Endodermal cell (in vitro differentiated cells): ENCODE measurements around the gene CDC42BPB. TPM values are rescaled to one million over a fixed set of nuclear protein-coding genes. Genes with fewer than 3 reads are reported as not detected.

ENCODE experiments used
- DNase-seq: peaks from one replicate; pipeline ENCODE4 v3.0.0-alpha.2; 2017
- H3K27ac ChIP-seq: 2 replicates; pipeline ENCODE4 v1.5.1; 2013; ENCODE audit warnings: mild to moderate bottlenecking, low read depth, low read length, moderate library complexity
- H3K27me3 ChIP-seq: 2 replicates; pipeline ENCODE4 v1.6.1; 2013; ENCODE audit warnings: mild to moderate bottlenecking, low read length, moderate library complexity; ENCODE audit not compliant: insufficient read depth, control insufficient read depth, poor library complexity, severe bottlenecking
- H3K36me3 ChIP-seq: 2 replicates; pipeline ENCODE4 v1.7.0; 2013; ENCODE audit warnings: mild to moderate bottlenecking, low read length, moderate library complexity; ENCODE audit not compliant: control insufficient read depth, insufficient read depth
- H3K4me1 ChIP-seq: one replicate; pipeline ENCODE4 v1.7.0; 2013; ENCODE audit warnings: low read length; ENCODE audit not compliant: control insufficient read depth, insufficient read depth
- H3K4me3 ChIP-seq: 2 replicates; pipeline ENCODE4 v1.5.1; 2013; ENCODE audit warnings: mild to moderate bottlenecking, low read length, moderate library complexity
- H3K9ac ChIP-seq: 2 replicates; pipeline ENCODE4 v1.6.1; 2013; ENCODE audit warnings: mild to moderate bottlenecking, low read length, moderate library complexity; ENCODE audit not compliant: poor library complexity, severe bottlenecking; ENCODE audit errors: extremely low read depth
- H3K9me3 ChIP-seq: 2 replicates; pipeline ENCODE4 v1.6.1; 2013; ENCODE audit warnings: mild to moderate bottlenecking, low read length, moderate library complexity; ENCODE audit not compliant: control insufficient read depth
- H3K27ac Mint-ChIP-seq: 2 replicates; pipeline ENCODE4 v1.8.0; 2020; ENCODE audit warnings: mixed read lengths
- H3K27me3 Mint-ChIP-seq: 2 replicates; pipeline ENCODE4 v1.8.0; 2021; ENCODE audit warnings: mild to moderate bottlenecking, mixed read lengths; ENCODE audit not compliant: insufficient read depth
- H3K36me3 Mint-ChIP-seq: 2 replicates; pipeline ENCODE4 v1.8.0; 2020; ENCODE audit warnings: low read depth, mixed read lengths
- H3K4me1 Mint-ChIP-seq: 2 replicates; pipeline ENCODE4 v1.8.0; 2020; ENCODE audit warnings: mixed read lengths
- H3K4me3 Mint-ChIP-seq: 2 replicates; pipeline ENCODE4 v1.8.0; 2020; ENCODE audit warnings: mild to moderate bottlenecking, moderate library complexity, mixed read lengths
- H3K9me3 Mint-ChIP-seq: 2 replicates; pipeline ENCODE4 v1.8.0; 2020; ENCODE audit warnings: mild to moderate bottlenecking, mixed read lengths
- WGBS, 2 experiments: methylation state at CpG; one replicate each; pipeline versions ENCODE4 v1.1.5 to v1.1.7; 2013; ENCODE audit warnings: missing lambda C conversion rate in 2 of 2, mixed read lengths in 1 of 2; ENCODE audit not compliant: insufficient coverage in 1 of 2, insufficient read length in 1 of 2; 5-methylcytosine and 5-hydroxymethylcytosine counted together
- total RNA-seq, 2 donors: library from RNA; stranded (reverse); fragmentation: NEBNext Ultra II Directional in 1 of 2; extraction: Animal tissue kit (Norgen Biotek cat#: 25700) in 1 of 2; gene quantifications; 2 replicates in 1 of 2; 3 replicates in 1 of 2; pipeline ENCODE4 v1.2.1, GENCODE V29; 2021
- TF ChIP-seq, protein P1 (sequence below): fragments of 200-600 bp; sonication (generic); conservative IDR thresholded peaks from 2 replicates; pipeline ENCODE4 v1.5.0; 2021; ENCODE audit warnings: antibody characterized with exemption, mild to moderate bottlenecking

The CDC42BPB gene
- total RNA-seq, 2 donors from 2014 or later = 120 to 123 TPM

DNA sequence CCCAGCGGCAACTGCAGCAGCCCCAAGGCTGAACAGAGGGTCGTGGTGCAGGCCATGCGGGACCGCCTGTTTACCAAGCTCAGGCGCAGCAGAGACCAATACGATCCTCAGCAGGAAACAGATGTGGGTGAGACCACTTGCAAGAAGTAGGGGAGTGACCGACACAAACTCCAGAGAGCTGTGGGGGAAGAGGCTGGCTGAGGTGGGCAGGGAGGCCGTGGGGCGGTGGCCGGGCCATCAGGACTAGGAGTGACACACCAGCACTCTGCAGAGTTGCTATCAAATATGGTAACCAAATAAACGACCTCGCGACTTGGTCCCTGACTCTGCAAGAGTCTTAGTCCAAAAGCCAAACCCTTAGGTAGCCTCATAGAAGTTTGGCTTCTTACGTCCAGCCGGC, 104.2 kb downstream of the CDC42BPB start:
- no peak overlapping the region for H3K4me3 Mint-ChIP-seq
- Histone ChIP-seq H3K27me3 (no peaks in the 10 kb centered on the region), H3K9ac (no peak overlapping the region), H3K4me3 (no peak overlapping the region), H3K36me3 (peaks cover 85% of the 10 kb centered on the region), H3K27ac (no peak overlapping the region), H3K4me1 (peaks cover 6% of the 10 kb centered on the region), H3K9me3 (no peaks in the 10 kb centered on the region)
- H3K36me3 Mint-ChIP-seq = peaks cover 69% of the 10 kb centered on the region
- H3K27ac Mint-ChIP-seq = no peak overlapping the region
- no peak for DNase-seq
- H3K27me3 Mint-ChIP-seq = no peaks in the 10 kb centered on the region
- H3K4me1 Mint-ChIP-seq = peaks cover 29% of the 10 kb centered on the region
- TF ChIP-seq, protein P1, sequence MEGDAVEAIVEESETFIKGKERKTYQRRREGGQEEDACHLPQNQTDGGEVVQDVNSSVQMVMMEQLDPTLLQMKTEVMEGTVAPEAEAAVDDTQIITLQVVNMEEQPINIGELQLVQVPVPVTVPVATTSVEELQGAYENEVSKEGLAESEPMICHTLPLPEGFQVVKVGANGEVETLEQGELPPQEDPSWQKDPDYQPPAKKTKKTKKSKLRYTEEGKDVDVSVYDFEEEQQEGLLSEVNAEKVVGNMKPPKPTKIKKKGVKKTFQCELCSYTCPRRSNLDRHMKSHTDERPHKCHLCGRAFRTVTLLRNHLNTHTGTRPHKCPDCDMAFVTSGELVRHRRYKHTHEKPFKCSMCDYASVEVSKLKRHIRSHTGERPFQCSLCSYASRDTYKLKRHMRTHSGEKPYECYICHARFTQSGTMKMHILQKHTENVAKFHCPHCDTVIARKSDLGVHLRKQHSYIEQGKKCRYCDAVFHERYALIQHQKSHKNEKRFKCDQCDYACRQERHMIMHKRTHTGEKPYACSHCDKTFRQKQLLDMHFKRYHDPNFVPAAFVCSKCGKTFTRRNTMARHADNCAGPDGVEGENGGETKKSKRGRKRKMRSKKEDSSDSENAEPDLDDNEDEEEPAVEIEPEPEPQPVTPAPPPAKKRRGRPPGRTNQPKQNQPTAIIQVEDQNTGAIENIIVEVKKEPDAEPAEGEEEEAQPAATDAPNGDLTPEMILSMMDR = no peak
- no peaks in the 10 kb centered on the region for H3K9me3 Mint-ChIP-seq
- 93 to 96% methylated on average over 12 to 15 of the region's 15 CpGs for WGBS, 2 experiments

DNA sequence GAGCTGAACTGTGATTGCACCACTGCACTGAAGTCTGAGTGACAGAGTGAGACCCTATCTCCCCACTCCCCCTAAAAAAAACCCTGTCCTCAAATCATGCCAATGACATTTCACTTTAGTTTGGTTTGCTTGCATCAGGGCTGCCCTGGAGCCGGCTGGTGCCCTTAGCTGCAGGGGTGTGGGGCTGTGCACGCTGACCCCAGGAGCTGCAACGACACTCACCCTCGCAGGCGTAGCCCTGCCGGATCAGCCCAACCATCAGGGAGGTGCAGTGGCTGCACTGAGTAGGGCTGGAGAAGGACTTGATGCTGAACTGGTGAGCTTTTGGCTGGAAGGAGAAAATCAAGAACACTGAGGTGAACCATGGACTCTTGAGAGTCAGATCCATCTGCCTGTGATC, 105.1 kb downstream of the CDC42BPB start:
- Mint-ChIP-seq H3K27me3 (no peaks in the 10 kb centered on the region), H3K4me1 (peaks cover 29% of the 10 kb centered on the region), H3K27ac (peak overlapping the region; percentile 66), H3K36me3 (peaks cover 66% of the 10 kb centered on the region), H3K9me3 (no peaks in the 10 kb centered on the region), H3K4me3 (no peak overlapping the region)
- Histone ChIP-seq H3K27me3 (no peaks in the 10 kb centered on the region), H3K9me3 (no peaks in the 10 kb centered on the region), H3K4me1 (peaks cover 6% of the 10 kb centered on the region), H3K4me3 (no peak overlapping the region), H3K9ac (no peak overlapping the region), H3K27ac (no peak overlapping the region), H3K36me3 (peaks cover 77% of the 10 kb centered on the region)
- DNase-seq = no peak
- WGBS, 2 experiments = 94 to 98% methylated on average over 2 to 6 of the region's 6 CpGs
- TF ChIP-seq, protein P1 = no peak

DNA sequence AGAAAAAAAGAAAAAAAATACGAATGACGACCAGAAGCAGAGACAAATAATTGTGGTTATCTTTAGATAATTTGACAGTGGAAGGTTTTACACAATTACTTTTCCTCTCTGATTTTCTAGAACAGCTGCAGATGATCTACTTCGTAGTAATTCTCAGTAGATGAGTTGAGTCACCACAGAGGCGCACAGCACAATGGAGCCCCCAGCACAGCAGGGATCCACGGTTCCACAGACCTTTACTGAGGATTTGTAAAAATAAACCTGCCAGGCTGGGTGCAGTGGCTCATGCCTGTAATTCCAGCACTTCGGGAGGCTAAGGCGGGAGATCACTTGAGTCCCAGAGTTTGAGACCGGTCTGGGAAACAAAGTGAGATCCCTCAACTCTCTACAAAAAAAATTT, 105.5 kb downstream of the CDC42BPB start:
- TF ChIP-seq, protein P1 = no peak
- Histone ChIP-seq H3K27me3 (no peaks in the 10 kb centered on the region), H3K9ac (no peak overlapping the region), H3K4me3 (no peak overlapping the region), H3K27ac (no peak overlapping the region), H3K4me1 (peaks cover 6% of the 10 kb centered on the region), H3K9me3 (no peaks in the 10 kb centered on the region), H3K36me3 (peaks cover 74% of the 10 kb centered on the region)
- Mint-ChIP-seq H3K4me1 (peaks cover 29% of the 10 kb centered on the region), H3K9me3 (no peaks in the 10 kb centered on the region), H3K27me3 (no peaks in the 10 kb centered on the region), H3K27ac (no peak overlapping the region), H3K4me3 (no peak overlapping the region), H3K36me3 (peaks cover 69% of the 10 kb centered on the region)
- 80 to 81% methylated on average over 8 of the region's 8 CpGs for WGBS, 2 experiments
- DNase-seq = no peak
